Measurements from ENCODE around the gene IFNLR1. TPM values are rescaled to one million over a fixed set of nuclear protein-coding genes. Genes with fewer than 3 reads are reported as not detected.

Gene IFNLR1
- total and polyA plus RNA-seq, 9 of the 15 experiments (the other 6 are each of a cell fraction or from before 2014, with no cell fraction given) = not detected

DNA sequence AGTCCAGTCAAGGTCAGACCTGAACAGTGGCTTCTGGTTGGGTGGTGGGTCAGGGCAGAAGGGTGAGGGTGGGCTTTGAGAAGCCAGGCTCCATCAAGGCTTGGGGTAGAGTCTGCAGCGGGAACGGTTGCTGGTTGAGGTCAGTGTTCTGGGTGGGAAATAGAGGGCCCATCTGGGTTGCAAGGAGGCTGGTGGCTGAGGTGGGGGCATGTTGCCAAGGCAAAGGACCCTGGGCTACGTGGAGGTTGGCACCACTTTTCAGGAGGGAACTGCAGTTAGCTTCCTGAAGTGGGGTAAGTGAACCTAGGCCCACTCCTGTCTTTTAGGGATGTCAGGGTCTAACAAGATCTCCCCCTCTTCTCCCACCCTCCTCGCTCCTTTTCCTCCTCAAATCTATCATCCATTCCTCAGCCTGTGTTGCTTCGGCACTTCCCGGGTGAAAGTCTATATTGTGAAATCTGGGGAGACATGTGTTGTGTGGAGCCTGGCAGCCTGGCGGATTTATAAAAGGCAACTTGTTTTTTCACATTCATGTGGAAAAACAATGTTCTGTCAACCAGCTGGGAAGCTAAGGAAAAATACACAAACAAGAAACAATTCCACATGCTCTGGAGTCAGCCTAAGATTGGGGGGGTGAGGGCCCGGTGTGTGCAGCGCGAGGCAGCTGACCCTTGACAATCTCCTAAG is 45.6 kb downstream of the IFNLR1 start:
- Histone ChIP-seq H4K20me1 (replicated peaks; ENCODE audit: control insufficient read depth, insufficient read depth, low read length) (peaks cover 19% of the 10 kb centered on the region), H3K27ac (ENCODE audit: extremely low read depth, low read depth, low read length) (no peak overlapping the region), H3K9me3 (replicated peaks; ENCODE audit: control insufficient read depth, insufficient read depth, low read depth, low read length) (no peaks in the 10 kb centered on the region), H3K9ac (ENCODE audit: insufficient read depth in 1 of 2, low read depth in 2 of 2, low read length in 2 of 2) (no peak overlapping the region), H3K79me2 (ENCODE audit: control insufficient read depth, insufficient read depth, low read length) (no peaks in the 10 kb centered on the region), H3K4me1 (replicated peaks in 1 of 2; ENCODE audit: control insufficient read depth in 2 of 2, insufficient read depth in 2 of 2, low read length in 2 of 2) (peaks cover 0 to 3% of the 10 kb centered on the region in 2 experiments; a peak in 1 of 5 replicates), H3K4me3 (no peak overlapping the region), H3K4me2 (ENCODE audit: insufficient read depth, low read length) (no peak overlapping the region), H3K27me3 (ENCODE audit: control insufficient read depth in 2 of 2, insufficient read depth in 2 of 2, low read length in 2 of 2) (peaks cover 53 to 73% of the 10 kb centered on the region in 2 experiments), H3K9me1 (ENCODE audit: control insufficient read depth, insufficient read depth, low read length) (no peaks in the 10 kb centered on the region), H3K36me3 (ENCODE audit: control insufficient read depth, insufficient read depth, low read length) (no peaks in the 10 kb centered on the region), H2AFZ (ENCODE audit: low read depth, low read length) (no peak overlapping the region)
- no peak for DNase-seq (ENCODE audit: extremely low read depth in 1 of 4, low spot score in 3 of 4)
- 3% methylated on average over 10 of the region's 10 CpGs for WGBS (ENCODE audit: insufficient coverage, low coverage, missing lambda C conversion rate)
- ChIA-PET CTCF (ENCODE audit: low intra/inter-chr PET ratio) (no interaction called here), POLR2A (interaction anchor here (0.9 kb wide), 1 partner anchor 9 kb away, joined by 3 read pairs; no protein-coding TSS in a partner anchor)
- no TSS peak for BruUV-seq (replicated peaks)
- no peak for FAIRE-seq
- in situ Hi-C loops (cut with MboI) = no loop called here
- no peak for ATAC-seq
- intact Hi-C loops (cut with micrococcal nuclease) = no loop called here
- TF ChIP-seq RBM14 (IDR thresholded peaks at IDR 0.05; ENCODE audit: borderline replicate concordance, insufficient read depth, low read depth, low read length) (no peak), SREBF2 (CRISPR knock-in tag; IDR thresholded peaks at IDR 0.05) (no peak), KDM2B (CRISPR knock-in tag; IDR thresholded peaks at IDR 0.05) (no peak), TCFL5 (CRISPR knock-in tag; conservative IDR thresholded peaks at IDR 0.05) (no peak), PTRF (tag; IDR thresholded peaks at IDR 0.05) (no peak), ARNT (IDR thresholded peaks at IDR 0.05) (no peak), NFRKB (IDR thresholded peaks at IDR 0.05; ENCODE audit: low read depth) (no peak), RBM34 (IDR thresholded peaks at IDR 0.05; ENCODE audit: borderline replicate concordance, insufficient read depth, low read length) (no peak), GTF2F1 (IDR thresholded peaks at IDR 0.05; ENCODE audit: low read depth, low read length) (no peak)
- TF ChIP-seq, protein P1, sequence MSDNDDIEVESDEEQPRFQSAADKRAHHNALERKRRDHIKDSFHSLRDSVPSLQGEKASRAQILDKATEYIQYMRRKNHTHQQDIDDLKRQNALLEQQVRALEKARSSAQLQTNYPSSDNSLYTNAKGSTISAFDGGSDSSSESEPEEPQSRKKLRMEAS (CRISPR knock-in tag; IDR thresholded peaks at IDR 0.05) = no peak
- TF ChIP-seq, protein P2, sequence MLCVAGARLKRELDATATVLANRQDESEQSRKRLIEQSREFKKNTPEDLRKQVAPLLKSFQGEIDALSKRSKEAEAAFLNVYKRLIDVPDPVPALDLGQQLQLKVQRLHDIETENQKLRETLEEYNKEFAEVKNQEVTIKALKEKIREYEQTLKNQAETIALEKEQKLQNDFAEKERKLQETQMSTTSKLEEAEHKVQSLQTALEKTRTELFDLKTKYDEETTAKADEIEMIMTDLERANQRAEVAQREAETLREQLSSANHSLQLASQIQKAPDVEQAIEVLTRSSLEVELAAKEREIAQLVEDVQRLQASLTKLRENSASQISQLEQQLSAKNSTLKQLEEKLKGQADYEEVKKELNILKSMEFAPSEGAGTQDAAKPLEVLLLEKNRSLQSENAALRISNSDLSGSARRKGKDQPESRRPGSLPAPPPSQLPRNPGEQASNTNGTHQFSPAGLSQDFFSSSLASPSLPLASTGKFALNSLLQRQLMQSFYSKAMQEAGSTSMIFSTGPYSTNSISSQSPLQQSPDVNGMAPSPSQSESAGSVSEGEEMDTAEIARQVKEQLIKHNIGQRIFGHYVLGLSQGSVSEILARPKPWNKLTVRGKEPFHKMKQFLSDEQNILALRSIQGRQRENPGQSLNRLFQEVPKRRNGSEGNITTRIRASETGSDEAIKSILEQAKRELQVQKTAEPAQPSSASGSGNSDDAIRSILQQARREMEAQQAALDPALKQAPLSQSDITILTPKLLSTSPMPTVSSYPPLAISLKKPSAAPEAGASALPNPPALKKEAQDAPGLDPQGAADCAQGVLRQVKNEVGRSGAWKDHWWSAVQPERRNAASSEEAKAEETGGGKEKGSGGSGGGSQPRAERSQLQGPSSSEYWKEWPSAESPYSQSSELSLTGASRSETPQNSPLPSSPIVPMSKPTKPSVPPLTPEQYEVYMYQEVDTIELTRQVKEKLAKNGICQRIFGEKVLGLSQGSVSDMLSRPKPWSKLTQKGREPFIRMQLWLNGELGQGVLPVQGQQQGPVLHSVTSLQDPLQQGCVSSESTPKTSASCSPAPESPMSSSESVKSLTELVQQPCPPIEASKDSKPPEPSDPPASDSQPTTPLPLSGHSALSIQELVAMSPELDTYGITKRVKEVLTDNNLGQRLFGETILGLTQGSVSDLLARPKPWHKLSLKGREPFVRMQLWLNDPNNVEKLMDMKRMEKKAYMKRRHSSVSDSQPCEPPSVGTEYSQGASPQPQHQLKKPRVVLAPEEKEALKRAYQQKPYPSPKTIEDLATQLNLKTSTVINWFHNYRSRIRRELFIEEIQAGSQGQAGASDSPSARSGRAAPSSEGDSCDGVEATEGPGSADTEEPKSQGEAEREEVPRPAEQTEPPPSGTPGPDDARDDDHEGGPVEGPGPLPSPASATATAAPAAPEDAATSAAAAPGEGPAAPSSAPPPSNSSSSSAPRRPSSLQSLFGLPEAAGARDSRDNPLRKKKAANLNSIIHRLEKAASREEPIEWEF (CRISPR knock-in tag; IDR thresholded peaks at IDR 0.05) = no peak
- TF ChIP-seq, protein P3, sequence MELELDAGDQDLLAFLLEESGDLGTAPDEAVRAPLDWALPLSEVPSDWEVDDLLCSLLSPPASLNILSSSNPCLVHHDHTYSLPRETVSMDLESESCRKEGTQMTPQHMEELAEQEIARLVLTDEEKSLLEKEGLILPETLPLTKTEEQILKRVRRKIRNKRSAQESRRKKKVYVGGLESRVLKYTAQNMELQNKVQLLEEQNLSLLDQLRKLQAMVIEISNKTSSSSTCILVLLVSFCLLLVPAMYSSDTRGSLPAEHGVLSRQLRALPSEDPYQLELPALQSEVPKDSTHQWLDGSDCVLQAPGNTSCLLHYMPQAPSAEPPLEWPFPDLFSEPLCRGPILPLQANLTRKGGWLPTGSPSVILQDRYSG (tag; conservative IDR thresholded peaks at IDR 0.05; ENCODE audit: low read depth) = no peak

All from K562 (cell line).